Measurements from ENCODE around the gene PPP1CA.

Gene PPP1CA

DNA sequence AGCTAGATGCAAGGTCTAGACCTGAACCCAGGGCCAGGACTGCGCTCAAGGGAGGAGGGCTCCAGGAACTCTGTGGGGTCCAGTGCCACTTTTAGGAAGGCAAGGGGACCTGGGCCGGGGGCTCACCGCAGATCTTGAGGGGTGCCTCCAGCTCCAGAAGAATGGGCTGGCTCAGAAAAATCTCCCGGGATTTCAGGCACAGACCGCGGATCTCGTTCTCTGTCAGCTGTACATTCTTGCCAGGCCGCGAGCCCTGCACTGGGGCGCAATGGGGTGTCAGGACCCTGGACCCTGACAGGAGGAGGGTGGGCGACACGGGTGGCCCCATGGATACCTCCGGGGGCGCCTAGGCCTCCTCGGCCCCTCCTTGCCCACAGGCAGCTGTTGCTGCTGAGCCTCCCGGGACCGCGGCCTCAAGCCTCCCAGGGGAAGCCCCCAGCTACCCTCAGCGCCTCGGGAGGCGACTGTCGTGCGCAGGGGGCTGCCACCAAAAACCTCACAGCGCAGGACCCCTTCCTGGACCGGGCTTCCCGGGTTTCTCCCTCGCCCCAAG is 640 bp downstream of the PPP1CA start:
- no peak for DNase-seq

DNA sequence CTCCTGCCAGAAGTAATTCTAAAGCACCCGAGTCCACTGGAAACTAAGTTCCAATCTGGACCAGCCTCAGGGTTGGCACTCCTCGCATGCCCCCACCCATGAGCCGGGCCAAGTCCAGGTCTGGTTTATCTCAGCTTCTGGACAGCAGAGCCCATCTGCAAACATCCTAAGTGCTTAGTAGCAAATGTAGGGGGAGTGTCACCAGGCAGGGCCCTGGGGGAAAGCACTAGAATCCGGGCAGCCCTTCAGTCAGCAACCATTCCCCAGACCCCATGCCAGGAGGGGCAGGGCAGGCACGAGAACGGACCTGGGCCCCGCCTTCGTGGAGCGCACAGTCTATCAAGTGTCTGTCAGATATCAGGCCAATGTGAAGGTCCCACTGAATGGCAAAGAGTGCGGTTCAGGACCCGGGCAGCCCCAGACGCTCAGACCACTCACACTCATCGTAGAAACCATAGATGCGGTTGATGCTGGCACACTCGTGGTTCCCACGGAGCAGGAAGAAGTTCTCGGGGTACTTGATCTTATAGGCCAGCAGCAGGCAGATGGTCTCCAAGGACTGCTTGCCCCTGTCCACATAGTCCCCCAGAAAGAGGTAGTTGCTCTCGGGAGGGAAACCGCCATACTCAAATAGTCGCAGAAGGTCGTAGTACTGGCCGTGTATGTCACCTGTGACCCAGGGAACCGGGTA is 1.3 kb downstream of the PPP1CA start:
- DNase-seq, result no peak

- DNase-seq, result no peak
Observed at GRCh38 chr11:67398661-67399563, 2.7 kb downstream of the PPP1CA start.

- no peak for DNase-seq
Observed at GRCh38 chr11:67397986-67398660, 3.5 kb downstream of the PPP1CA start.

DNA sequence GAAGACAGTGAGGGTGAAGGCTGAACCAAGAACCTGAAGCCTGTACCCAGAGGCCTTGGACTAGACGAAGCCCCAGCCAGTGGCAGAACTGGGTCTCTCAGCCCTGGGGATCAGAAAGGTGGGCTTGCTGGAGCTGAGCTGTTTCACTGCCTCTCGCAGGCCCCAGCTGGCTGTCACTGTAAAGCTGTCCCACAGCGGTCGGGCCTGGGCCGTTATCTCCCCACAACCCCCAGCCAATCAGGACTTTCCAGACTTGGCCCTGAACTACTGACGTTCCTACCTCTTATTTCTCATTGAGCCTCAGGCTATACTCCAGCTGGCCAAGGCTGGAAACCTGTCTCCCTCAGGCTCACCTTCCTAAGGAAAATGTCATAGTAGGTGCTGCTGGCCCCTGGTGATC is 4.1 kb downstream of the PPP1CA start:
- no peak for DNase-seq

- DNase-seq, result no peak
Observed at GRCh38 chr11:67396587-67397389, 4.9 kb downstream of the PPP1CA start.

DNA sequence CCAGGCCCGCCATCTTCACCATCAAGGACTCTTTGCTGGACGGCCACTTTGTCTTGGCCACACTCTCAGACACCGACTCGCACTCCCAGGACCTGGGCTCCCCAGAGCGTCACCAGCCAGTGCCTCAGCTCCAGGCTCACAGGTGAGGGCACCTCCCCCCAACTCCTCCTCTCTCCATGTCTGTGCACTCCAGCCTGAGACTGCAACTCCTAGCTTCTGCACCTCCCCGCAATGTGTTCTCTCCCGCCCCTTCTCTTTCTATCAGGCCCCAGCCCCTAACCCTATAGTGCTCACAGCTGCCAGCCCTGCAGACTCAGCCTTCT is 5.4 kb downstream of the PPP1CA start:
- DNase-seq, result no peak

GRCh38 chr11:67395555-67396258 is 6.0 kb downstream of the PPP1CA start:
- DNase-seq, result no peak

DNA sequence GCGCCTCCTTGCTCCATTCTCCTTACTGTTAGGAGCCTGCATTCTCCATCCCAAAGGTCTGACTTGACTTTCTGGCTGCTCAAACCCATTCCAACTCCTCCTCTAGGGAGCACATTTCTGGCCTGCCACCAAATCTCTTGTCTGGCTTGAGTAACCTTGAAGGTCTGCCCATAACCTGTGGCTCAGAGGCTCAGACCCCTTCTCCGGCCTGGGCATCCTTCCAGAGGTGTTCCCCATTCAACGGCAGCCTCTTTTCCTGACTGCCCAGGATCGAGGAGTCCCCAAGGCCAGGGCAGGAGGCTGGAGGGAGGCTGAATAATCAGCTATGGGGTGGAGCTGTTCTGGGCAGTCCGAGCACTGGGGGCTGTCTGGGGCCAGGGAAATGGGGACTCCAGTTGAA is 7.7 kb downstream of the PPP1CA start:
- no peak for DNase-seq

- DNase-seq, result no peak
Observed at GRCh38 chr11:67393437-67393836, 8.2 kb downstream of the PPP1CA start.

- DNase-seq, result no peak
Observed at GRCh38 chr11:67392183-67392715, 9.4 kb downstream of the PPP1CA start.

DNA sequence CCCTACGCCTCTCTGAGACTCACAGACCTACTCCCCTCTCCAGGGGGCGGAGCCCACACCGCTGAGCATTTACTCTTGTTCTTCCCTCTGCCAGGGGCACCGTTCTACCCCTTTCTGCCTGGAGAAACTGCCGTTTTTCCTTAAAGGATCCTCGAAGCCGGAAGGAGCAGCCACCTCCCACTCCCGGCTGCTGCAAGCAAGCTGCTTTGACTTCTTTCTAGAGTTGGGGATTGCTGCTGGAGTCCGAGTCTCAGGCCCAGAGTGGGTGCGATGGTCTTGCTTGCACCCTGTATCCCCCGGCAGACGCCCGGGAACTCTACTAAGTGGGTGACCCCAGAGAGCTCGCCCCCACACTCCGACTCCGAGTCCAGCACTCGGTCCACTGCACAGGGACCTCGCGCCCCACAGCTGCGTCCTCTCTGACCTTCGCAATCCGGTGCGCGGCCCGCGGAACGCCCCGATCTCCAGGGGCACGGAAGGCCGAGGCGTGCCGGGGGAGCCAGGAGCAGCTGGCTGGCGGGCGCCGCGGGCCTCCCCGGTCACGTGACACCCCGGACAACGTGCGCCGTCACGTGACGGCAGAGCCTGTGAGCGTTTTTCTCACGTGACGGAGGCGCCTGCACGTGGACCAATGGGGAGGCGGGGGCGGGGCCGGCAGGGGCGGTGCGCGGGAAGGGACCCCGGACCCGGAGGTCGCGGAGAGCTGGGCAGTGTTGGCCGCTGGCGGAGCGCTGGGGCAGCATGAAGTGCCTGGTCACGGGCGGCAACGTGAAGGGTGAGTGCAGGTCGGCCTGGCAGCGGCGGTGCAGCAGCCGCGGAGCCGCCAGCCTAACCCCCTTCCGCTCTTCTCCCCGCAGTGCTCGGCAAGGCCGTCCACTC is 10.1 kb downstream of the PPP1CA start, which contains the start of gene RAD9A:
RAD9A (plus strand) TSS at position 683 of the 879 bp plus-strand sequence; CDS start at position 742, 59 bp downstream.
- peak; percentile 51 to 93 for DNase-seq

- DNase-seq, result no peak
Observed at GRCh38 chr11:67390947-67391303, 10.7 kb downstream of the PPP1CA start.

GRCh38 chr11:67389477-67389876 is 12.2 kb downstream of the PPP1CA start:
- DNase-seq, result no peak

DNA sequence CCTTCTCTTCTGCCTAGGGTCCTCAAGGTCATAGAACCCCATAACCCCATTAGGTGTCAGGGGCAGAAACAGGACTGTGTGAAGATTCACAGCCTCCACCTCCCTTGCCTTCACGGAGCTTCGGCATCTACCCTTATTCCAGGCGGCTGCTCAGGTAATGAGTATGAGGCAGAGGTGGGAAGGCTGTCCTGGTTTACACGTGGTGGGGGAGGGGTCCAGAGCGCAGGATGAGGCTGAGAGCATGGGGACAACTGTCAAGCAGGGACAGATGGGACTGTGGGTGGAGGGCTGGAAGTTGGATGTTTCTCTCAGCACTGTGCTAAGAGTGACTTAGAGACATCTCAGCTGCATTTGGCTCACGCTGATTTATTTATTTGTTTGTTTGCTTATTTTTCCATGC is 14.1 kb downstream of the PPP1CA start:
- DNase-seq, result no peak

DNA sequence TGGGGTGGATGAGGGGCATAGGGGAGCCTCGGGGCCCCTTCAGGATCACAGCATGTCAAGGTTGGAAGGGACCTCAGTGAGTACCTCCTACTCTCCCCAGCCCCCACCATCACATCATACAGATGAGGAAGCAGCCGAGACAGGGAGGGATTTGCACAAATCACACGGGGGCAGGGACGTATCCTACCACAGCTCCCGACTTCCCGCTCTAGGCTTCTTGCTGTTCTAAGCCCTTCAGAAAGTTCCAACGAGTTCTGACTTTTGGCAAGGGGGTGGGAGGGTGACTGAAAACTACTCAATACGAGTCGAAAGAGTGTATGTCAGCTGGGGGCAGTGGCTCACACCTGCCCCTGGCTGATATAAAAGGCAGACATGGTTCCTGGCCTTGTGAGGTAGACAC is 14.6 kb downstream of the PPP1CA start:
- no peak for DNase-seq

GRCh38 chr11:67384851-67385366 is 16.7 kb downstream of the PPP1CA start:
- DNase-seq, result no peak

DNA sequence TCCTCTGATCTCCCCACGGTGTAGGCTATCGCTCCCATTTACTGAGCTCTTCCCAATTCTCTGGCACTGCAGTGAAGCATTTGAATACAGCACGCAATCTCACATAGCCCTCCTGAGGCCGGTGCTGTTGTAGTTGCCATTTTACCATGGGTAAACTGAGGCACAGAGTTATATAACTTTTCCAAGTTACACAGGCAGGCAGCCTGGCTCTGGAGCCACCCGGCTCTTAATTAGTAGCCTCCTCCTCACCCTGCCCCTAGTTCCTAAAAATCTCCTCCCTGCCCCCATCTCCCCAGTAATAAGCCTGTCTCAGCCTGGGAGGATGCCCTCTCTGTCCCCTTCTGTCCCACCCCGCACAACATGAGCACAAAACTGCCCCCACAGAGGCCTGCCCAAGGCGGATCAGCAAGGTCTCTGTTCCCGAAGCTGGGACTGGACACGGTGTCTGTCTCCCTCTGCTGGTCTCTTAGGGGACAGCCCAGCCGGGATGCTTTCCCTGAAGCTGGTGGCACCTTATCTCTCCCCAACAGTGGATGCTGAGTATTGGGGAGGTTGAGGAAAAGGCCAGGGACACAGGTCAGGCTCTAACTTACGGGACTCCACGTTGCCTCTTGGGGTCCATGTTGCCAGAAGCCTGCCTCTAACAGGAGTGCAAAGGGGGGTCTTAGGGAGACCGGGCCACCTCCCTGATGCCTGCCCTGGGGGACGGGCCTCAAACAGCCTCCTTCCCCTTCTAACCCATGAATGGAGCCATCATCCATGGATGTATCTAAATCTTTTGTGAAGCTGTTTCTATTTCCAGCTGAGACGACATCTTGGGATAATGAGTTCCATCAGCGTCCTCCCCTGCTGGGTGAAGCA is 19.2 kb downstream of the PPP1CA start:
- DNase-seq, result peak; percentile 26 to 49

GRCh38 chr11:67381244-67381972 is 20.2 kb downstream of the PPP1CA start:
- no peak for DNase-seq

Measured in NCI-H187 (cell line).